NCI-H345 (cell line): Measurements from ENCODE around the gene FBRSL1.

Source experiments
- DNase-seq: peaks from one replicate; lab custom pipeline; 2025; lab: John Stamatoyannopoulos, UW

FBRSL1 gene

GRCh38 chr12:132542661-132543060 lies 52.7 kb downstream of the FBRSL1 start:
- no peak for DNase-seq

GRCh38 chr12:132543298-132544079 lies 53.5 kb downstream of the FBRSL1 start:
- no peak for DNase-seq

- DNase-seq, result no peak
Observed at GRCh38 chr12:132544080-132544397, 54.1 kb downstream of the FBRSL1 start.

GRCh38 chr12:132544498-132544897 lies 54.5 kb downstream of the FBRSL1 start:
- no peak for DNase-seq

GRCh38 chr12:132545164-132545953 lies 55.4 kb downstream of the FBRSL1 start:
- no peak for DNase-seq

GRCh38 chr12:132545955-132546354 lies 56.0 kb downstream of the FBRSL1 start:
- no peak for DNase-seq

GRCh38 chr12:132546647-132547046 lies 56.7 kb downstream of the FBRSL1 start:
- no peak for DNase-seq

DNA sequence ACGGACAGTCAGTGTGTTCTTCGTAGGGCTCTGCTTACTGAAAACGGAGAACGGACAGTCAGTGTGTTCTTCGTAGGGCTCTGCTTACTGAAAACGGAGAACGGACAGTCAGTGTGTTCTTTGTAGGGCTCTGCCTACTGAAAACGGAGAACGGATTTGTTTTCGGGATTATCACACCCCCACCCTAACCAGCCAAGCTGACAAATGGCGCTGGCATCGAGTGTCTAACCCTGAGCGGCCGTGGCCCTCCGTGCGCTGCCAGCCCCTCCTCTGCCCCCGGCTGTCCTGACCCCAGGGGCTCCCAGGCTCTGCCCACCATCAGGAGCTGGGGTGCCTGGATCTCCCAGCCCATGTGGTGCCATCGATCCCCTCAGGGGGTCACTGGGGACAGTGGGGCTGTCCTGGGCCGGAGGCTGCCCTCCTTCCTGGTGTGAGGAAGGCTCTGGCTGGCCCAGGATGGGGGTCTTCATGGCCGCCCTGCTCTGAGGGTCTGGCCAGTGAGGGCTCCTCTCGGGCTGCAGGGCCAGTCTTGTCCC lies 57.3 kb downstream of the FBRSL1 start:
- no peak for DNase-seq

- DNase-seq, result no peak
Observed at GRCh38 chr12:132548430-132549058, 58.6 kb downstream of the FBRSL1 start.

GRCh38 chr12:132549059-132549458 lies 59.1 kb downstream of the FBRSL1 start:
- DNase-seq, result no peak

- no peak for DNase-seq
Observed at GRCh38 chr12:132550014-132550802, 60.3 kb downstream of the FBRSL1 start.

- no peak for DNase-seq
Observed at GRCh38 chr12:132550830-132551640, 61.1 kb downstream of the FBRSL1 start.

- DNase-seq, result no peak
Observed at GRCh38 chr12:132551641-132552031, 61.7 kb downstream of the FBRSL1 start.

DNA sequence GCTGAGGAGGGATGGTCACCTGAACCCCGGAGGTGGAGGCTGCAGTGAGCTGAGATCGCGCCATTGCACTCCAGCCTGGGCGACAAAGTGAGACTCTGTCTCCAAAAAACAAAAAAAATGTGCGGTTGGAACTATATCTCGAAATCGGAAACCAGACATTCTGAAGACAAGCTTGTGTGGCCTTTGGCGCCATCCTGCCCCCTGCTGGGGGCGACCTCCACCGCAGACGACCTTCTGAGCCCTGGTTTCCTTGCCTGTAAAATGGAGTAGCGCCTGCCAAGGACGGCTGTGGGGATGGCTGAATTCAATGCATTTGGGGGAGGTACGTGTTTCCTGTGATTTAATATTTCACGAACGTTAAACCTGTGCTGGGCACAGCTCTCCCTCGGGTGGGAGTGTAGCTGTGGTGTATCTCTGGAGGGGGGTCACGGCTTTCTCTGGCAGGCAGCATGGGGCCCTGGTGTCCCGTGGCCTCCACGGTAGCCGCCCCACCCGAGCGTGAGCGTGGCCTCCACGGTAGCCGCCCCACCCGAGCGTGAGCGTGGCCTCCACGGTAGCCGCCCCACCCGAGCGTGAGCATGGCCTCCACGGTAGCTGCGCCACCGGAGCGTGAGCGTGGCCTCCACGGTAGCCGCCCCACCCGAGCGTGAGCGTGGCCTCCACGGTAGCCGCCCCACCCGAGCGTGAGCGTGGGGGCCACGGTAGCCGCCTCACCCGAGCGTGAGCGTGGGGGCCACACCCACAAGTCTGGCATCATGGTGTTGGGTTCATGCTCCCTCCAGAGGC lies 65.1 kb downstream of the FBRSL1 start:
- no peak for DNase-seq

DNA sequence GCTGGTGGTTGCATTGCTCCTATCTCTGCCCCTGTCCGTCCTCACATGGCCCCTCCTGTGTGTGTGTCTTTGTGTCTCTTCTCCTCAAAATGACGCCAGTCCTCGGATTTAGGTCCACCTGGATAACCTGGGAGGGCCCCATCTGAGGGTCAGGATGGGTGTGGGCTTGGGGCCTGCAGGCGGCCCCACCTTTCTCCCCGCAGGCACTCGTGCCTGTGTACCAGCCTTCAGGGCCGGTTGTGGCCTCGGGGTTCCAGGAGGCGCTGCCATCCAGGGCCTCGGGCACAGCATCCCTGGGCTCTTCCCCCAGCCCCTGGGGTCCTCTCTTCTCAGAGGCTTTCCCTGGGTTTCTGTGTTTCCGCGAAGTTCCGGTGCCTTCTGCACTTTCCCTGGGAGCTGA lies 65.7 kb downstream of the FBRSL1 start:
- no peak for DNase-seq

GRCh38 chr12:132556216-132556615 lies 66.3 kb downstream of the FBRSL1 start:
- no peak for DNase-seq

DNA sequence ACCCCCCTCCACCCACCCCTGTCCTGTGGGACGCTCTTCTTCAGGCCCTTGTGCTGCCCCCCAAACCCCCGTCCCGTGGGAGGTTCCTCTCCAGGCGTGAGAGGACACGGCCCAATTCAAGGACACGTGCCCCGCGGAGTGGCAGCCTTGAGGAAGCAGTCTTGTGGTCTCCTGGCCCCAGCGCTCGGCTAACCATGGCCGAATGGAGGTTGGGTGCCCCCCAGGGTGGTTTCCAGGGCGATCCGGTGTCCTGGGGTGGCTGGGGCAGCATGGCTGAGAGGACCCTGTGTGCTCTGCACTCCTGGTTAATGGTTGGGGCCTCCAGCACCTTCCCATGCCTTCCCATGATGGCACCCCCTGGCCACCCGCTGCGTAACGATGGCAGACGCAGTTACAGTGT lies 66.8 kb downstream of the FBRSL1 start:
- DNase-seq, result no peak

- no peak for DNase-seq
Observed at GRCh38 chr12:132557291-132558015, 67.5 kb downstream of the FBRSL1 start.

DNA sequence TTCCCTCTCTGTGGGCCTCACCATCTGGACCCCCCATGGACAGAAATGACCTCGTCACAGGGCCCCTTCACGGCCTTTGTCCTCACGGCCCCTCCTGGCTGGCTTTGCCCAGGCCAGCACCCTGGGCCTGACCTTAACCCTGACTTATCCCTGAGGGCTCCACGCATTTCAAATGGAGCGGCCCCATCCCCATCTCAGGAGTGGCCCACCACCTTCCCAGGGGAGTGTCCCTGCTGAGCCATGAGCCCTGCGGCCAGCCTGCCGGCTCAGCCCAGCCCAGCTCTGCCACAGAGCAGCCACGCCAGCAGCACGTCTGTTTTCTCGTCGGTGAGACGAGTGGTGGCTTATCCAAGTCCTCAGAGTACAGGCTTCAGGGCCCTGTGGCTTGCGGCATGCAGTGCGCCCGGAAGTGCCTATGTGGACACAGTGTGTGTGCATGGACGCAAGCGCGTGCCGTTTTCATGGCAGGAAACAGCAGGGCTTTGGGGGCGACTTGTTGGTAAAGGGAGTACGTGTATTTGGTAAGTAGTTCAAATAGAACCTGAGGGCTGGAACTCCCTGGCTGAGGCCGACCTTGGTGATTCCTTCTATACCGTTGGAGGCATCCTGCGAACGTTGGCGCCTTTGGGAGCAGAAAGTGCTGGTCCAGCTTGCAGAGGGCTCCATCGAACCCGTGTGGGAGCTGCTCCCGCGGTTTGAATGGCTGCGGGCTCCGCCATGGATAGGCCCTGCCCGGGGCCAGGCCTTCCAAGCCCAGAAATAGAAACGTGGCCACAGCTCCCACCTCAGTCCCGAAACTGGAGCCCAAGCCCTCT lies 68.3 kb downstream of the FBRSL1 start:
- no peak for DNase-seq
